ENCODE data around the gene ZNF474. TPM values are rescaled to one million over a fixed set of nuclear protein-coding genes. Genes with fewer than 3 reads are reported as not detected.
"Not testable (repeated sequence)": the region's sequence is repeated elsewhere in the genome, so short reads cannot be mapped to it uniquely, and the experiment has no call there.

ZNF474 gene
- 0.23 TPM in 1 of 2 replicates, not detected in the other for total RNA-seq

DNA sequence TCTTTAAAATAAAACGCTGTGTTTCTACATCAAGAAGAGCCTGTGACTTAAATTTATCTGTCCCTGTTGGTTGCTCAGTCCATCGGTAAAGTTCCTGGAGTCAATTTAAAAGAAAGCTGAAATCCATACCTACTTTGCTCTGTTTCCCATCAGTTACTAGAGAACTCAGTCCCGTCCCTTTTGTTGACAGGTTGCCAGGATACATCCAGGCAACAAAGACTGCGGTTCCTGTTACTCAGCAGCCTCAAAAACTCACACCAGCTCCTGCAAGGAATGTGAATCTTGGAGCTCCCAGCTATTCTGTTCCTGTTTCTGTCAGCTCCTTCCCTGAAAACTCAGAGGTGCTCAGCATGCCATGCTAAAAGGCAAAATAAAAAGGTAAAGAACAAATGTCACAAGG lies at the start of gene ZNF474:
Gene ZNF474, plus strand, starts transcription at position 241 of the 400 bp plus-strand sequence. CDS start 22,445 bp downstream, outside the sequence.
- peak; percentile 93 for DNase-seq (ENCODE audit: extremely low read depth, low read depth, low spot score)

DNA sequence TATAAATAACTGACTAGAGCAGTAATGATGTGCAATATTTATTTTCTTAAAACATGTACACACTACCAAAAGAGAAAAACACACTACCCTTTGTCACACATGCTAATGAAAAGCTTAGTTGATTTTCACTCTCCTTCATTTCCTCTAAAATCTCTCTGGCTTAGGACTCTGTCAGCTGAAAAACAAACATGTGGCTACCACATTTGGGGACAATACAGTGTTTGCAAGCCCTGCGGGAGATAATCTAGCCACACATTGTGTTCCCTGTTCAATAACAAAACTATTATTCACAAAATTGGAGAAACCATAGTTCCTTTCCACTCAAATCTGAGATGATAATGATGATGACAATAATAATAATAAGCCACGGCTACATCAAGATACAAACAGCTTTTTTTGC lies 47.8 kb upstream of the ZNF474 start:
- DNase-seq (ENCODE audit: extremely low read depth, low read depth, low spot score): no peak

DNA sequence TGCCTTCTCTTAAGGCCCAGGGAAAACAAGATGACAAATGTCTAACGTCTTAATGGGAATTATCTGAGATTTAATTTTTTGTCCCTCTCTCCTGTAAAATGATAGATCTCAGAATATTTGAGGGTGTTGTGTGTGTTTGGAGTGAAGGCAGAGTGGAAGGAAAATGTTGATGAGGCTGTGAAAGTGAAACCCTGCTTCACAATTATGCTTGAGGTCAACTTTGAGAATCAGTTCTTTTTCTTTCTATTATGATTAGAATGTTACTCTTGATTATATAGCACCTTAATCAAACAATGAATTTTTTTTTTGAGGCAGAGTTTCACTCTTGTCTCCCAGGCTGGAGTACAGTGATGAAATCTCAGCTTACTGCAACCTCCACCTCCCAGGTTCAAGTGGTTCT lies 45.8 kb upstream of the ZNF474 start:
- no peak for DNase-seq (ENCODE audit: extremely low read depth, low read depth, low spot score)

DNA sequence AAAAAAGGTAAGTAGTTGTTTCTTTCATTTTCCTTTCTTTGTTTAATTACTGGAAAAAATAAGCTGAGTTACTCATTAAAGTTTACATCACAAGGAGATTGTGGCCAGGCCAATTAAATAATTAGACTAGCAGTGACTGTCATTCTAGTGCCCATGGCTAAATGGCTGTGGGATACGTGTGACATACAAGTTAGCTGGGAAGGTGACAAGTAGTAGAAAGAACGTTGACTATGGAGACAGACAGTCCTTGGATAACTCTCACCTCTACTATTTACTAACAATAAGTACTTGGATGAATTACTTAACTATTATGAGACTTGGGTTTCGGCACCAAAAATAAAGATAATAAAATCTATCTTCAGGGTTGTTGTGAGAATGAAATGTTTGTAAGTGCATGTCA lies 44.3 kb upstream of the ZNF474 start:
- no peak for DNase-seq (ENCODE audit: extremely low read depth, low read depth, low spot score)

DNA sequence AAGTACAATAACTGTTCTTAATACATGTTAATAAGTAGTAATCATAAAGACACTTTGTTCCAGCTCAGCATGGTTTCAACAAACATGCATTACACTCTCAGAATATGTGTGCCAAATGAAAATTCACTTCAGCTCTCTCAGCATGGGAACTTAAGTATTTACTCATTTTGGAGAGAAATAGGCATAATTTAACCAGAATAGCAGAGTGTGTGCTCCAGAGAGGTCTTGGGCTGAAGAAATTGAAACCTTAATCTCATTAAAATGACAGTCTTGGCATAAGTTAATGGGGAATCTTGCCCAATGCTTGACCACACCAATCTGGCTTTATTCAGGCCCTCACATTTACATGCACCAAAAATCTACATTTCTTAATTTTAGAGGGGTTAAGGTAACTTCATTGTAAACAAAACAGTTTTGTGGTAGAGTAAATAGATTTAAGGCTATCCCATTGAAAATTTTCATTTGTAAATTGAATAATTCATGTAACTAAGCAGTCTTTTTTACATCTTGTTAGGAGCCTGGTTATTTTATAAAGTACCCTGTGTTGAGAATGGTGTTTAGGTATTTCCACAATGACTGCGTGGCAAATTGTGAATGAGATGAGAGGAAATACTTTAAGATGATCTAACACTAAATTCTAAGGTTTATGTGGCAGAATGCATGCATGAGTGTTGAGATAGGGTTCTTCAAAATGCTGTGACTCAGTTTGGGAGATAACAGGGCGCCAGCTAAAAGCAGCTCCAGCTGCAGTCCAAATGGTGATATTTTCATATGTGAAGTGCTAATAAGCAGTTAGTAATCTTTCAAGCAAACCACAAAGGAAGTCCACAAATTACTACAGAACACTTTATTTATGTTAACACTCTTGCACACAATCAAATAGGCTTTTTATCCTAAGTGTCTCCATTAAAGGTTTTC lies 40.0 kb upstream of the ZNF474 start:
- DNase-seq (ENCODE audit: extremely low read depth, low read depth, low spot score): no peak

DNA sequence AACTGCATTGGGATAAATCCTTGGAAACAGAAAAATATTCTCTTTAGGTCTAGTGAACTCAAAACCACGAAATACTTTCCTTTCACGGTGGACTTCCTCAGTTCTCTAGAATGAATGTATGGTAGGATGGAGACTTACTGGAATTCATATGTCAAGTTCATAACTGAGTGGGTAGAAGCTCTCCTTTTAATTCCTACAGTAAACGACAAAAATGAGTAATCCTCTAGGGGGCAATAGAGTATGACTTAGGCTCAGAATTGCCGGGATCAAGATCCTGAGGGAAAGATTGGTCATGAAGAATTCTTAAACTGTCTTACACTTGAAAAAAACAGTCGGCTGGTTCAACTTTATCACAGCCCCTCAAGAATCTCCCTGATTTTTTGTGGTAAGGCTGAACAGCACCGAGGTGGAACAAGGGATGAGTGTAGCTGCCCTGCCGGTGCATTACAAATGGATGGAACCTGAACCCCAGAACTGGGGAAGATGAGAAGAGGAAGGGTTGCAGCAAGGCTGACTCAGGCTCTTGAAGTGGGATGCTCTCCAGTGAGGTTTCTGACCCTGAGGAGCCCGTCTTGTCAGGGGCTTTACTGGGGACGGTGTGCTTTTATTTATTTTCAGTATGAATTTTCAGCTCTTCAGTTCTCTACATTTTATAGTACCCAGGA lies 37.3 kb upstream of the ZNF474 start:
- no peak for DNase-seq (ENCODE audit: extremely low read depth, low read depth, low spot score)

DNA sequence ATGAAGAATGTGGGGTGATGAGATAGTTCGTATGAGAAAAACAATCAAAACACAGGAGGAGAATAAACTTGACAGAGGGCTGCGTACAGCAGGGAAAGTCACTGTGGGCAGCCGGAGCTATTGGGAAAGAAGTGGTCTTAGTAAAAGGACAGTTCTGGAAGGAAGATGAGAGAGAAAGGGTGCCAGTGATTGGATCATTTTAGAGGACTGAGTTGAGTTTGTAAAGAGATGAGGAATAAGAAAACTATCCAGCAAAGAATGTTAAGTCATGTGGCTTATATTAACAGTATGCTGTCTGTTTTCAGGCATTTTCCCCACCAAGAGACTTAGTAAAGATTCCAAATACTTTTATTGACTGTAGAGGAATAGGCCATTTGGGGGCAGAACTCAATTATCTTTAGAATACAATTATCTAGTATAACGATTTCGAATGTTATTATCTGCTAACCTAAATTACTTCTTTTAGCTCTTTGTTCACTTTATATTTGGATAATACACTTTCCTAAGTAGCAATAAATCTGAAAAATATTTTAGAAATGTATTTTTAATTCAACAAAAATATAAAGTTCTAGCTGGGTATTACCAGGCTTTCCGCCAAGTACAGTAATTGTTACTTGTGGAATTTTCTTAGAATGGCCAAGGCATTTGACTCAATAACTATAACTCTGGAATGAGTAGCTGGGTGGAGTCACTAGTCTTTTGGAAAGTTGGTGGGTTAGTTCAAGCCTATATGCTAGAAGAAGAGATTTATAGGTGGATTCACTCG lies 35.7 kb upstream of the ZNF474 start:
- DNase-seq (ENCODE audit: extremely low read depth, low read depth, low spot score): no peak

DNA sequence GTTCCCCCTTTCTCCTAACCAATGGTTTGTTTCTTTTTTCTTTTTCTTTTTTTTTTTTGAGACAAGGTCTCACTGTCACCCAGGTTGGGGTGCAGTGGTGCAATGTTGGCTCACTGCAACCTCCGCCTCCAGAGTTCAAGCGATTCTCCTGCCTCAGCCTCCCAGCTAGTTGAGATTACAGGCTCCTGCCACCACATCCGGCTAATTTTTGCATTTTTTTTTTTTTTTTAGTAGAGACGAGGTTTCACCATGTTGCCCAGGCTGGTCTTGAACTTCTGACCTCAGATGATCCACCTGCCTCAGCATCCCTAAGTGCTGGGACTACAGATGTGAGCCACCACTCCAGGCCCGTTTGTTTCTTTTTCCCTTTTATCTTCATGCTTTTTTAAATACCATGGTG lies 35.1 kb upstream of the ZNF474 start:
- not testable (repeated sequence) for DNase-seq (ENCODE audit: extremely low read depth, low read depth, low spot score)

DNA sequence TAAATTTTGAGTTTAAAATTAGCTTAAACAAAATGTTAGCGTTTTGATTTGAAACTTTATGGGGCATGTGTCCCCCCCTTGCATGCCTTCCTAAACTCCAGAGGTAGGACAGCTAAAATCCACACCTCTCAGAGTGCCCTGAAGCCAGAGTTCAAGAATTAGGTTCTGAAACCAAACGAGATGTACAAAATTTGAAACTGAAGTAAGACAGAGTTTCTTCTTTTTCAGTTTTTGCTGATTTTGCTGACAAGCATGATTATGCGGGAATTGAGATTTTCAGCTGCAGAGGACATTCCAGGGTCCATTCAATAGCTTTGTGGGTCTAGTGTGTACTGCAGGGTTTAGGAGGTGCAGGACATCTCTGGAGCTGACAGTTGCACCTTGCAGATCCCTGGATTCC lies 34.2 kb upstream of the ZNF474 start:
- no peak for DNase-seq (ENCODE audit: extremely low read depth, low read depth, low spot score)

DNA sequence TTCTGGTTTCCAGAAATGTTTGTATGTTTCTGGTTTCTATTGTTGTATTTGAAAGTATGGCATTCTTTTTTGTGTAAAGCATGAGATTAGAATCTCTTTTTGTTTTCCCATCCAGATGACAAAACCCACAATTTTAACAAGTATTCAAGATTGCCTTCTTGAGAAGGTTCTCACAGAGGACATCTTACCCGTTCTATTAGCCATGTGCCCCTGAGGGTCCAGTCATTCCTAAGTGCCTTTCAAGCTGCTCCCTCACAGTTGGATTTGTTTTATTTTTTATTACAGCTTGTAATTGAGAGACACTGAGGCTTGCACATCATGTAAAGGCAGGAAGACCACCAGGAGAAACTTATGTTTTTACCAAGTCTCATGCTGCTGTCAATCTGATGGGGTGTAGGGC lies 32.0 kb upstream of the ZNF474 start:
- no peak for DNase-seq (ENCODE audit: extremely low read depth, low read depth, low spot score)

DNA sequence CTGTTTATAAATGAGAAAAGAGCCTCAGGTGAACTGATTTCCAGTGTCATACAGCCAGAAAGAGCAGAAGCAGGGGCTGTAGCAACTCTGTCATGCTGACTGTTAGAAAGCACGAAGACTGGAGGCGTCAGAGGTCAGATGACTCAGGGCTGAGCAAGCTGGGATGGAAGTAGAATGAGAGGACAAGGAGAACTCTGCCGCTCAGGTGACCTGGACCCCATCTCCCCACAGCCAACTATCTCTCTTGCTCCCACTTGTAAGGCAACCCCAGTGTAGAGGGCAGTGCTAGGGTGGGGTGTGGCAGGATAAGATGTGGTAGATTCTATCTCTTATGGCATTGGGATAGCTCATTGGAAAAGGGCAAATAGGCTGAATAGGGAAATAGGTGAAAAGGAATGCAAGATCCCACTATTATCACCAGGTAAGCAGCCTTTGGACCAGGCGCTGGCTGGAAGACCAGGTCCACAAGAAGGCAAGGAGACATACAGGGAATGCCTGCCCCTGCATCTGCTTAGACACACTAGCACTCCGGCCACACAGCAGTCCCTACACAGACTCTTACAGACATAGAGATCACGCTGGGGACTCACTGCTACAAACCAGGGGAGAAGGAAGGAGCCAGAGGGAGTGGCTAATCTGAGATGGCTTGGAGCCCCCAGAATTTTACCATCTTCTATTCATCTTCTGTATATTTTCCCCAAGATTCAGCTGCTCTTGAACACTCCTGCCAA lies 30.1 kb upstream of the ZNF474 start:
- DNase-seq (ENCODE audit: extremely low read depth, low read depth, low spot score): no peak

DNA sequence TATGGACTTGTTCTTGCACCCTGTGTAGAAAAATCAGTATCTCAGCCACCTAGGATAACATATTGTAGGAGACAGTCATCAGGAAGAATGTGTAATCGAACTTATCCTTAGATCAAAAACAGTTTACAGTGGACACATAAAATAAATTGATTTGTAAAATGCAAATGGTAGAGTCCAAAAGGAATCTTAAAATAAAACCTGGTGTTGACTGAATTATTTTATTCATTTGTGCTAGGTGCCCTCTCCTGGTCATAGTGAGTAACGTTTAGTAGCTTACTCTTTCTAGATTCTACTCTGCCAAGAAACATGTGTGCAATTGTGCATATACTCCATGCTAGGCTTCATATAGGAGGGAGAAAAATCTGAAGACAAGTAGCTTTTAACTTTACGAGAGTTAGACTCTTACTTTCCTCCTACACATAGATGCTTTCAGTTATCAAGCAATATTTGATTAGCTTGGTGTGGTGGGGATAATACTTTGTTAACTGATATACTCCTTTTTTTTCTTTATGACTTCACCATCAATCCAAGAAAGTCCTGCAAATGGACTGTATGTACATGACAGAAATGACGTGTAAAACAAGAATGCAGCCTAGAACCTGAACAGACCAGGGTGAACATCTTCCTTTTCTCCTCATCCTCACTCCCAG lies 27.6 kb upstream of the ZNF474 start:
- DNase-seq (ENCODE audit: extremely low read depth, low read depth, low spot score): no peak

DNA sequence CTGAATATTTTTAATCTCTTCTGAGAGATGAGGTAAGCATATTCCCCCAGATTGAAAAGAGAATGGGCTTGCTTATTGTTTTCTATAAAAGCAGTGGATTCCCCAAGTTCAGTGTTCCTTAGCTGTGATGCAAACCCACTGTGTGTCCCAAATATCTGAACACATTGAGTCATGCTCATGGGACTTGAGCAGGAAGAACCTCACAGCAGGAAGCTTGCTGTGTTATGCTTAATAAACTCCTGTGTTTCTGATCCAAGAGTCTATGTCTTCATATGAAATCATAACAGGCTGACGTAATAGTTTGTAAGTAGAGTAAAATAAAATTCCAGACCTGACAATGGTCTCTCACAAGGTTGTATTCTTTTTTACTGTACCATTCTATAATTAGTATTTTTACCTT lies 26.5 kb upstream of the ZNF474 start:
- no peak for DNase-seq (ENCODE audit: extremely low read depth, low read depth, low spot score)

DNA sequence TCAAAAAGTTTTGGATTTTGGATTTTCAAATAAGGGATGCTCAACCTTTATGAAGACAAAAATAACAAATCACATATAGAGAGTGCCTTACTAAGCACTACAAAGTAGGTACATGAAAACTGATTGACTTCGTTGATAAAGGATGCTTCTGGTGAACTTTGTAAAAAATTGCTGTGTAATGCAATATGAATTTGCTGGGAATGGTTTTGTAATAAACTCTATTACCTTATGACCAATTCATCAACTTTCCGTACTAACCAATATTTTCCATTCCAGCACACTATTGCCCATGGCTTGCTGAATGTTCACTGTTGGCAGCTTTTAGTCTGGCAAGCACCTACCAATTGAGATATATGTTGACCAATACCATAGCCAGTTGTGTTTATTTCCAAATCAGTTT lies 23.4 kb upstream of the ZNF474 start:
- DNase-seq (ENCODE audit: extremely low read depth, low read depth, low spot score): no peak

DNA sequence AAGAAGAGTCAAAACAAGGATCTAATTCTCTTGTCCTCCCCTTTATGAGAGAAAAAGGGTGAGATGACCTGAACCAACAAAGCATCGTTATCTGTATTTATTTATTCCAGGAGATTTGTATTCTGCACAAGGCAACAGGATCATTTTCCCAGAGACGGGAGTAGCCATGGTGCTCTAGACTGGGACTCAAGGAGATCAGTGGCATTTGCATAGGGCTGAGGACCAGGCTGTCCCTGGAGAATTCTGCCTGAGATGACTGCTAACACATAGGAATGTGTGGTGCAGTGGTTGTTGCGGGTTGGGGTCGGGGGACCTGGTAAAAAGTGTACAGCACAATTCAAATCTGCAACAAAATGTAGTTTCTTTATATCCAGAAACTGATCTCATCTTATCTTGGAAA lies 22.3 kb upstream of the ZNF474 start:
- DNase-seq (ENCODE audit: extremely low read depth, low read depth, low spot score): no peak

DNA sequence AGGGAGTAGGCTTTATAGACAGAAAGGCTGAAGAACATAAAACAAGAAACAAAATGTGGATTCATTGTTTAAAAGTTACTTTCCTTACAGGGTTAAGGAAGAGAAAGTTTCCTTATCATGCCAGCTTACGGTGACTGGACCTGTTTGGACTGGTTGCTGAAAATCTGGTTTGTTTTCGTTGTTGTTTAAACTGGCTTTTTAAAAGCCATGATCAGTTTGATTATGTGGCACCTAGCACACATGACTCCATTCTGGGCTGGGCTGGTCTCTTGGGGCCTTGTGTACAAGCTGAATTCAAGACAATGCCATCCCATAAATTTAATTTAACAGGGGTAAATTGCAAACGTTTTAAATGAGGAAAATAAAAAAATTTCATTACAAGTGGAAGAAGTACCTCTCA lies 18.4 kb upstream of the ZNF474 start:
- DNase-seq (ENCODE audit: extremely low read depth, low read depth, low spot score): no peak

DNA sequence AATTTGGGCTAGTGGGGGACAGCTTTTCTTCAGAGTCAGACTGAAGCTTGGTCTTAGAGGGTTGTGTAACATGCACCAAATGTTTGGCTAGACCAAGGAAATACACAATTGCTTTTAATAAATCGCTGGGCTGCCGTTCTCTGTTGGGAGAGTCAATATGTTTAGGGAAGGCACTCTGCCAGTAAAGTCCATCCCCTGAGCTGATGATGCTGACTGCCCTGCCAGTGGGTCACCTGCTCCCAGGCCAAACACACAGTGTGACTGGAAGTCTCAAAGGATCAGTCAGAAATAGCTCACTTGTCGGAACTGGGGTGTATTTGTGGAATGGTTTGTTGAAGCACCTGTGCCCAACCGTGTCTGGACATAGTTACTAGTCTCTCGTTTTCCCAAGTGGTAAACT lies 17.9 kb upstream of the ZNF474 start:
- DNase-seq (ENCODE audit: extremely low read depth, low read depth, low spot score): no peak

DNA sequence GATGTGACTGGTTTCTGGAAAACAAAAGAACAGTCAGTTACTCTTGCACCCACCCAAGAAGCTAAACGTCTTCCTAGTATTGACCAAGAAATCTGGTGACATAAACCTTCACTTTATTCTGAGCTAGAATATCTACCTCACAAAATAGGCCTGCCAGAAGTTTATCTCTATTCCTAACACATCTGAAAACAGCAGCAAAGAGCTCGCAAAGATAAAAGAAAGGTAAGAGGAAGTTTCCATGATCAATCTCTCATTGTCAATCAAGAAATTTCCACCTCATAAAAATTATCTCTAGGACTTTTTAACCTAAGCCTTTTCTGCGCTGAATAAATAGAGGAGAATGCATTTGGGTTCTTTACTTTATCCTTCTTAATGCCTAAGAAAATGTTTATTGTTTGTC lies 17.3 kb upstream of the ZNF474 start:
- DNase-seq (ENCODE audit: extremely low read depth, low read depth, low spot score): no peak

DNA sequence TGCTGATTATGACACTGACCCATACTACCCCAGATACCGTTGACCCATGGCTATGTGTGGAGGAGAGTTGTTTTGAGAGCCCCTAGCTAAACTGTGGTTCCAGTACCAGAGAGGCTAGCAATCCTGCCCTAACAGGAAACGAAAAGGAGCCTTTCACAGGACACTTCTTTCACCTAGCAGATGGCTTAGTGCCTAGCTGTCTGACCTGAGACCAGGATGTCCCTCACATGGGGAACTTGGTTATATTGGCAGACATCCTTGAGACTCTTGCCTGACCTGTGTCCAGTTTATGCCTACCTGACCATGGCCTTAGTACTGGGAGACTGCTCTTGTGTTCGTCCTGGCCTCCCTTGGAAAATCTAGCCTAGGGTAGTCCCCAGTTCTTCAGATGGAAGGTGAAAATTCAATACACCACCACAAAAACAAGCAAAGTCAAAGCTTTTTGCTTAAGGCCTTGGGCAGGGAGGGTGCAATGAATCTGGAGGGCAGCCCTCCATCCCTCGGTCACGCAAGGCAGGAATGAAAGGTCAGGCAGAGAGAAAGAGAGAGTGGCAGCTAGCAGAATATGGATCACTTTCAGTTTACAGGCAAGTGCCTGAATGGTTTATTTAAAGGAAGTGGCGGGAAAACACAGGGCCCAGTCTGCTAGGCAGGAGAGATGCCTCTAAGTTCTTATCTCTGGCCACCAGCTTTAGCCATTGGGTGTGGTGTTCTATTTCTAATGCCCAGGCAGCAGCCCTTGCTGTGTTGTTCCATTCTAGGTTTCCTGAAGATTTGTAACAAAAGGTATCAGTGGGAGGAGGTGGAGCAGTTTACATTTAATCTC lies 16.4 kb upstream of the ZNF474 start:
- no peak for DNase-seq (ENCODE audit: extremely low read depth, low read depth, low spot score)

Data from glomerular endothelial cell (primary cell).